ENCODE data around the gene SLC36A2.
"Not testable (repeated sequence)": the region's sequence is repeated elsewhere in the genome, so short reads cannot be mapped to it uniquely, and the experiment has no call there.

The SLC36A2 gene

GRCh38 chr5:151347369-151347768 is at the start of gene SLC36A2:
Gene SLC36A2, minus strand, starts transcription at chr5:151347559. Its CDS starts 99 bp downstream, at chr5:151347460.
- DNase-seq, result no peak

GRCh38 chr5:151388960-151389359 is 41.6 kb upstream of the SLC36A2 start:
- no peak for DNase-seq

- DNase-seq, result no peak
These were observed 36.7 kb upstream of the SLC36A2 start for GRCh38 chr5:151384106-151384505.

- no peak for DNase-seq
These were observed 35.7 kb upstream of the SLC36A2 start for GRCh38 chr5:151383011-151383410.

- DNase-seq, result no peak
These were observed 35.2 kb upstream of the SLC36A2 start for GRCh38 chr5:151382576-151382975.

GRCh38 chr5:151381899-151382298 is 34.5 kb upstream of the SLC36A2 start:
- DNase-seq, result no peak

- DNase-seq, result no peak
These were observed 31.3 kb upstream of the SLC36A2 start for GRCh38 chr5:151378616-151379015.

GRCh38 chr5:151374539-151374938 is 27.2 kb upstream of the SLC36A2 start:
- DNase-seq, result no peak

- not testable (repeated sequence) for DNase-seq
These were observed 19.7 kb upstream of the SLC36A2 start for GRCh38 chr5:151367038-151367437.

- no peak for DNase-seq
These were observed 16.3 kb upstream of the SLC36A2 start for GRCh38 chr5:151363673-151364072.

- DNase-seq, result no peak
These were observed 15.6 kb upstream of the SLC36A2 start for GRCh38 chr5:151362970-151363369.

GRCh38 chr5:151359391-151359790 is 12.0 kb upstream of the SLC36A2 start:
- DNase-seq, result no peak

GRCh38 chr5:151357792-151358191 is 10.4 kb upstream of the SLC36A2 start:
- DNase-seq, result no peak

- DNase-seq, result no peak
These were observed 9.7 kb upstream of the SLC36A2 start for GRCh38 chr5:151357097-151357496.

- no peak for DNase-seq
These were observed 4.3 kb upstream of the SLC36A2 start for GRCh38 chr5:151351671-151352070.

- DNase-seq, result no peak
These were observed 1.4 kb upstream of the SLC36A2 start for GRCh38 chr5:151348789-151349188.

- DNase-seq, result no peak
These were observed 1.4 kb downstream of the SLC36A2 start for GRCh38 chr5:151345808-151346478.

- no peak for DNase-seq
These were observed 2.1 kb downstream of the SLC36A2 start for GRCh38 chr5:151345187-151345807.

- DNase-seq, result no peak
These were observed 3.3 kb downstream of the SLC36A2 start for GRCh38 chr5:151344088-151344487.

- no peak for DNase-seq
These were observed 7.4 kb downstream of the SLC36A2 start for GRCh38 chr5:151340004-151340403.

- DNase-seq, result no peak
These were observed 8.6 kb downstream of the SLC36A2 start for GRCh38 chr5:151338734-151339133.

GRCh38 chr5:151332857-151333256 is 14.5 kb downstream of the SLC36A2 start:
- DNase-seq, result no peak

GRCh38 chr5:151328734-151329133 is 18.6 kb downstream of the SLC36A2 start:
- no peak for DNase-seq

GRCh38 chr5:151327585-151327984 is 19.8 kb downstream of the SLC36A2 start:
- DNase-seq, result no peak

GRCh38 chr5:151326266-151326665 is 21.1 kb downstream of the SLC36A2 start:
- no peak for DNase-seq
